Endodermal cell (in vitro differentiated cells): ENCODE data around the gene WASF2. TPM values are rescaled to one million over a fixed set of nuclear protein-coding genes. Genes with fewer than 3 reads are reported as not detected.
"Not testable (repeated sequence)": the region's sequence is repeated elsewhere in the genome, so short reads cannot be mapped to it uniquely, and the experiment has no call there.

ENCODE experiments used
- DNase-seq: peaks from one replicate; pipeline ENCODE4 v3.0.0-alpha.2; 2017
- H3K27ac ChIP-seq: 2 replicates; pipeline ENCODE4 v1.5.1; 2013; ENCODE audit warnings: mild to moderate bottlenecking, low read depth, low read length, moderate library complexity
- H3K27me3 ChIP-seq: 2 replicates; pipeline ENCODE4 v1.6.1; 2013; ENCODE audit warnings: mild to moderate bottlenecking, low read length, moderate library complexity; ENCODE audit not compliant: insufficient read depth, control insufficient read depth, poor library complexity, severe bottlenecking
- H3K36me3 ChIP-seq: 2 replicates; pipeline ENCODE4 v1.7.0; 2013; ENCODE audit warnings: mild to moderate bottlenecking, low read length, moderate library complexity; ENCODE audit not compliant: control insufficient read depth, insufficient read depth
- H3K4me1 ChIP-seq: one replicate; pipeline ENCODE4 v1.7.0; 2013; ENCODE audit warnings: low read length; ENCODE audit not compliant: control insufficient read depth, insufficient read depth
- H3K4me3 ChIP-seq: 2 replicates; pipeline ENCODE4 v1.5.1; 2013; ENCODE audit warnings: mild to moderate bottlenecking, low read length, moderate library complexity
- H3K9ac ChIP-seq: 2 replicates; pipeline ENCODE4 v1.6.1; 2013; ENCODE audit warnings: mild to moderate bottlenecking, low read length, moderate library complexity; ENCODE audit not compliant: poor library complexity, severe bottlenecking; ENCODE audit errors: extremely low read depth
- H3K9me3 ChIP-seq: 2 replicates; pipeline ENCODE4 v1.6.1; 2013; ENCODE audit warnings: mild to moderate bottlenecking, low read length, moderate library complexity; ENCODE audit not compliant: control insufficient read depth
- H3K27ac Mint-ChIP-seq: 2 replicates; pipeline ENCODE4 v1.8.0; 2020; ENCODE audit warnings: mixed read lengths
- H3K27me3 Mint-ChIP-seq: 2 replicates; pipeline ENCODE4 v1.8.0; 2021; ENCODE audit warnings: mild to moderate bottlenecking, mixed read lengths; ENCODE audit not compliant: insufficient read depth
- H3K36me3 Mint-ChIP-seq: 2 replicates; pipeline ENCODE4 v1.8.0; 2020; ENCODE audit warnings: low read depth, mixed read lengths
- H3K4me1 Mint-ChIP-seq: 2 replicates; pipeline ENCODE4 v1.8.0; 2020; ENCODE audit warnings: mixed read lengths
- H3K4me3 Mint-ChIP-seq: 2 replicates; pipeline ENCODE4 v1.8.0; 2020; ENCODE audit warnings: mild to moderate bottlenecking, moderate library complexity, mixed read lengths
- H3K9me3 Mint-ChIP-seq: 2 replicates; pipeline ENCODE4 v1.8.0; 2020; ENCODE audit warnings: mild to moderate bottlenecking, mixed read lengths
- CTCF ChIP-seq: fragments of 200-600 bp; sonication (generic); conservative IDR thresholded peaks from 2 replicates; pipeline ENCODE4 v1.5.0; 2021; ENCODE audit warnings: antibody characterized with exemption, mild to moderate bottlenecking
- whole genome bisulfite sequencing, 2 experiments: methylation state at CpG; one replicate each; pipeline versions ENCODE4 v1.1.5 to v1.1.7; 2013; ENCODE audit warnings: missing lambda C conversion rate in 2 of 2, mixed read lengths in 1 of 2; ENCODE audit not compliant: insufficient coverage in 1 of 2, insufficient read length in 1 of 2; 5-methylcytosine and 5-hydroxymethylcytosine counted together
- long read RNA-seq, 4 experiments: library from polyadenylated mRNA in 2 of 4; library from RNA in 1 of 4; library from capped mRNA in 1 of 4; stranded (forward) in 3 of 4; unstranded in 1 of 4; transcript quantifications; one replicate each; pipeline ENCODE4 v2.0.0, GENCODE V29; 2020 to 2021; ENCODE audit warnings: inconsistent platforms in 1 of 4
- polyA plus RNA-seq, 2 experiments: library from polyadenylated mRNA; stranded (reverse); fragments of 50-300 nt; gene quantifications; one replicate each; pipeline ENCODE4 v1.2.3, GENCODE V29; 2013
- total RNA-seq, 2 donors: library from RNA; stranded (reverse); fragmentation: NEBNext Ultra II Directional in 1 of 2; extraction: Animal tissue kit (Norgen Biotek cat#: 25700) in 1 of 2; gene quantifications; 2 replicates in 1 of 2; 3 replicates in 1 of 2; pipeline ENCODE4 v1.2.1, GENCODE V29; 2021

Gene WASF2
- 10 to 100 TPM; 90.0 to 98.8 TPM for total RNA-seq
- polyA plus RNA-seq (2013, experiment 1 of 2), result 67.7 TPM
- polyA plus RNA-seq (2013, experiment 2 of 2), result 64.0 TPM
- long read RNA-seq, experiment 1, full-length matches to known transcripts, result 4 of 42 reads
- long read RNA-seq, experiment 1, partial matches to known transcripts, result 3 of 42 reads
- long read RNA-seq, experiment 1, other reads (novel, unspliced or antisense), result 35 of 42 reads
- long read RNA-seq, experiment 2, full-length matches to known transcripts, result 128 of 195 reads
- long read RNA-seq, experiment 2, partial matches to known transcripts, result 17 of 195 reads
- long read RNA-seq, experiment 2, other reads (novel, unspliced or antisense), result 50 of 195 reads
- long read RNA-seq, experiment 3, full-length matches to known transcripts, result 24 of 103 reads
- long read RNA-seq, experiment 3, partial matches to known transcripts, result 32 of 103 reads
- long read RNA-seq, experiment 3, other reads (novel, unspliced or antisense), result 47 of 103 reads
- long read RNA-seq, experiment 4, partial matches to known transcripts, result 1 of 9 reads
- long read RNA-seq, experiment 4, other reads (novel, unspliced or antisense), result 8 of 9 reads

GRCh38 chr1:27489973-27490741 is at the start of gene WASF2:
Gene WASF2, minus strand, starts transcription at chr1:27490167. Its CDS starts 61,277 bp downstream, at chr1:27428890.
- H3K4me1 Mint-ChIP-seq, result peaks cover 12% of the 10 kb centered on the region
- no peaks in the 10 kb centered on the region for H3K4me1 ChIP-seq
- no peaks in the 10 kb centered on the region for H3K9me3 ChIP-seq
- H3K27ac ChIP-seq, result peak within 1 kb of the TSS; percentile 96
- 6 to 10% methylated on average over 16 to 50 of the region's 50 CpGs for WGBS, 2 experiments
- H3K27me3 ChIP-seq, result no peaks in the 10 kb centered on the region
- peak; percentile 99 for DNase-seq
- peak; percentile 22 for TF ChIP-seq CTCF
- H3K36me3 Mint-ChIP-seq, result peaks cover under 1% of the 10 kb centered on the region
- peak within 1 kb of the TSS; percentile 93 for H3K4me3 ChIP-seq
- H3K36me3 ChIP-seq, result peaks cover 5% of the 10 kb centered on the region
- peak within 1 kb of the TSS; percentile 89 for H3K9ac ChIP-seq
- no peaks in the 10 kb centered on the region for H3K27me3 Mint-ChIP-seq
- no peaks in the 10 kb centered on the region for H3K9me3 Mint-ChIP-seq
- peak within 1 kb of the TSS; percentile 100 for H3K27ac Mint-ChIP-seq
- peak within 1 kb of the TSS; percentile 89 for H3K4me3 Mint-ChIP-seq

- no peaks in the 10 kb centered on the region for H3K27me3 Mint-ChIP-seq
- TF ChIP-seq CTCF, result no peak
- H3K27ac Mint-ChIP-seq, result peak overlapping the region; percentile 66
- H3K9me3 Mint-ChIP-seq, result no peaks in the 10 kb centered on the region
- Histone ChIP-seq H3K27me3 (no peaks in the 10 kb centered on the region), H3K27ac (no peak overlapping the region), H3K4me3 (no peak overlapping the region), H3K9ac (no peak overlapping the region), H3K4me1 (peaks cover 33% of the 10 kb centered on the region), H3K36me3 (peaks cover 6% of the 10 kb centered on the region), H3K9me3 (no peaks in the 10 kb centered on the region)
- 60 to 73% methylated on average over 1 to 3 of the region's 3 CpGs for WGBS, 2 experiments
- H3K4me3 Mint-ChIP-seq, result no peak overlapping the region
- H3K4me1 Mint-ChIP-seq, result peaks cover 62% of the 10 kb centered on the region
- DNase-seq, result no peak
- peaks cover 20% of the 10 kb centered on the region for H3K36me3 Mint-ChIP-seq
These were observed 48.8 kb upstream of the WASF2 start for GRCh38 chr1:27538793-27539192.

- H3K9me3 Mint-ChIP-seq, H3K9me3 ChIP-seq, H3K27ac ChIP-seq, H3K4me3 ChIP-seq, H3K9ac ChIP-seq, H3K4me3 Mint-ChIP-seq, H3K27me3 ChIP-seq, DNase-seq, H3K27me3 Mint-ChIP-seq: not testable (repeated sequence)
- Mint-ChIP-seq H3K27ac (peak overlapping the region; percentile 66), H3K4me1 (peaks cover 63% of the 10 kb centered on the region), H3K36me3 (peaks cover 24% of the 10 kb centered on the region)
- Histone ChIP-seq H3K36me3 (peaks cover 11% of the 10 kb centered on the region), H3K4me1 (peaks cover 33% of the 10 kb centered on the region)
- 93% methylated on average over 2 to 4 of the region's 4 CpGs for WGBS, 2 experiments
These were observed 48.3 kb upstream of the WASF2 start for GRCh38 chr1:27538305-27538676.
